ENCODE data around the gene CROCC2.

The CROCC2 gene

DNA sequence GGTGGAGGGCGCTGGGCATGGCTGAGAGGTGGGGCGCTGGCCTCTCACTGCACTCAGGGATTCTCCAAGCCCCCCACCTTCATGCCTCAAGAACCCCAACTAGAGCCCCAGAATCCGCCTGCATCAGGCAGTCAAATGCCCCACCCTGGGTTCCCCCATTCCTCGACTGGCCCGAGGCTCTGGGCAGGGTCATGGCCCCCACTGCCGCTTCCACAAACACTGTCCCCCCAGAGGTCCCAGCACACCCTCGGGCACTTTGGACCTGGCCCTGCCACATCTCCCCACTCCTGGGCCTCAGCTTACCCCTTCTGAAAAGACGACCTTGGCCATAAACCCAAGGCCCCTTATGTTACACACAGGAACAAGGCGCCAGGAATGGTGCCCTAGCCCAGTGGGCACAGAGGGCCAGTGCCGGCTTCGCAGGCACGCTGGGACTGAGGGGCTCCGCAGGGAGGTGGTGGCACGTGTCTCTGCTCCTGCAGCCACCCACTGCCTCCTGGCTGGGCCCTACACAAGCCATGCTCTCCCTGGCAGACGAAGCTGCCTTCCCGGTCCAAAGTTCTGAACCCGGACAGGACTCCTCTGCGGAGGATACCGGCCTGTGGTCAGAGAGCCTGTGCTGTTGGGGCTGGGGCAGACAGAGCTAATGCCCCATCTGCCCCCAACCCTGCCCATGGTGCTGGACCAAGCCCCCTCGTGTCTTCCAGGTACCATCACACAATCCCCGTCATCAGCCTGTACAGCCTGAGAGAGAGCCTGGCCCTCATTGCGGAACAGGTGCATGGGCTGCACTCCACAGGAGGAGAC, 30.7 kb upstream of the CROCC2 start:
- no peak for DNase-seq

DNA sequence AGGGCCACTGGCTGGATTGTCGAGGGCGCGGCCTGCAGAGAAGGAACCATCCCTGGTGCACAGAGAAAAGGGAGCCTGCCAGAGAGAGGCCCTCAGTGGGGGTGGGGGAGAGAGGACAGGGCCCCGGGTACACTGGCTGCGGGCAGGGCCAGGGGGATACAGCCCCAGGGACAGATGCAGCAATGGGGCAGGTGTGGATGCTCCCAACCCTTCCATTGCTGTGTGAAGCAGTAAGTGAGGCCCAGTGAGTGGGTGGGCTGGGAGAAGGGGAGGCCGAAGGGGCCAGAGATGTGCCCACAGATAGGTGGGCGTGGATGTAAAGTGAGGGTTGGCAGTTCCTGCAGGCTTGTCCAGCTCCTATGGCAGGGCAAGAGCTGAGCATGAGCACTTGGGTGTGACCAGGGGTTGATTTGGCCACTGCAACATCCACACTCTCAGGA, 30.1 kb upstream of the CROCC2 start:
- no peak for DNase-seq

DNA sequence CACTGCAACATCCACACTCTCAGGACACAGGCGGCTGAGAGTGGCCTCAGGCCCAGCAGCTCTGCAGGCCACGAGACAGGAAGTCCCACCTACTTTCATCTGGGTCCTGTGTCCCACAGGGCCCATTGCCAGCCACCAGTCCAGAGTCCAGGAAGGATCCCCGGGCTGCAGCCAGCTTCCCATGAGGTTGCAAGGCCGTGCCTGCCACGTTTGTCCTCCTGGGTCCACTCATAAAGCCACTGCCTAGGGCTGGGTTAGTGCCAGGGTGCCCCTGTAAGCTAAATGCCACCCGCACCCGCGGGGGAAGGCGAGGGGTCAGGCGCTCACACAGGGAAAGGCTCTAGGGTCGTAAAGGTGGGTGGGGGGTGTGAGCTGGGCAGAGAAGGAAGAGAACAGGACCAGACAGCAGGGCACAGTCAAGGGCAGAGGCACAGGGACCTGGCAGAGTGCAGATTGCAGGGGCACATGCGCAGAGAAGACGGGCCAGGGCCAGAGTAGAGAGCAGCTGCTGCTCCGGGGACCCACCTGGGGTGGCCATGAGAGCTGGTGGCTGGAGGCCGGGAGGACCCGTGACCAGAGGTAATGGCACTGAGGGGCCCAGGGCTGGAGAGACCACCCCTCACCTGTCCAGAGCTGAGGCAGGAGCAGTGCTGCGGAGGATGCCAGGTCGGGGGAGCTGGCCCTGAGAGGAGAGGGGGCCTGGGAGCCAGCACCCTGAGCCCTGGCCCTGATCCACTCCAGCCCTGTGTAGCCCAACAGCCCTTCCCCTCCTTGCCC, 29.5 kb upstream of the CROCC2 start:
- DNase-seq = no peak

DNA sequence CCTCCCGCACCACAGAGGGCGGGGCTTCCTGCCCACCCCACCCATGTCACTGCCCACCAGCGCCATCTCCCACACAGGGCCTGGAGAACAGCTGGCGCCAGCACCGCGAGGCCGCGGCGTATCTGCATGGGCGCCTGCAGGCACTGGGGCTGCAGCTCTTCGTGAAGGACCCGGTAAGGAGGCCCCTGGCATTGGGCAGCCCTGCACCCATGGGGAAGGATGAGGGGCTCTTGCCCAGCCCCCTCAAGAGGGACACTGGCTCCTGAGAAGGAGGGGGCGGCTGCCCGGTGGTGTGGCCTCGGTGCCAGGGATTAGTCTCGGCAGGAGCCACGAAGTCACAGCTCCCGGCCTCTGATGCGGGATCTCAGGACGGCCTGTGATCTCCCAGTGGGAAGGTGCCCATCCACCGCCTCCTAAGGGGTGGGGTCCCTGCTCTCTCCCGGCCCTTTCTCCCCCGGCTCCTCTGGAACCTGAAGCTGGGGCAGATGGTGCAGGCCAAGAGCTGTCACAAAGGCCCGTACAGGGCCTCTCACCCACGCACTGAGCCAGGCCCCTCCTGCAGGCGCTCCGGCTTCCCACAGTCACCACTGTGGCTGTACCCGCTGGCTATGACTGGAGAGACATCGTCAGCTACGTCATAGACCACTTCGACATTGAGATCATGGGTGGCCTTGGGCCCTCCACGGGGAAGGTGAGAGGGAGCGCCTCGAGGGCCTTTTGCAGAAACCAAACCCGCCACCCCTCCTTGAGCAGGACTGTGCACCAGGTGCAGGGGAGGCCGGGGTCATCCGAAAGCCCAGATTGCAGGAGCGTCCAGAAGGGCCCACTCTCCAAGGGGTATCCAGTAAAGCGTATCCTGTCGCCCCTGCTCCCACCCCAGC, 28.4 kb upstream of the CROCC2 start:
- no peak for DNase-seq

DNA sequence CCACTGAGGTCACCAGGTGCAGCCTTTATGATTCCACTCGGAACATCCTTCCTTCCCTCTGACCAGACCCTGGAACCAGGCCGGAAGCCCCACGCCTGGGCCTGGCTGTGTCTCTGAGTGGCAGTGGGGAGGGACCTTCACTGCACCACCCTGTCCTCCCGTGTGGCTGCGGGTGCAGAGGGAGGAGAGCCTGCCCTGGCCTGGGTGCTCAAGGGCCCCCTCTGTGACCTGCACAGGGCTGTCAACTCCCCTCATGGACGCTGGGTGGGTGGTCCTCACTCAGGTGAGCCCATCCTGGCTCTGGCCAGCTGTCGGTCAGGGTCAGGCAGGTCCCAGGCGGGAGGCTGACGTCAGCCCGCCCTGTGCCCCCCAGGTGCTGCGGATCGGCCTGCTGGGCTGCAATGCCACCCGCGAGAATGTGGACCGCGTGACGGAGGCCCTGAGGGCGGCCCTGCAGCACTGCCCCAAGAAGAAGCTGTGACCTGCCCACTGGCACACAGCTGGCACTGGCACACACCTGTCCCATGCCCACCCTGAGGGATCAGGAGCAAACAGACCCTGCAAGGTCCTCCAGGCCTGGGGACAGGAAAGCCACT, 27.7 kb upstream of the CROCC2 start:
- no peak for DNase-seq

DNA sequence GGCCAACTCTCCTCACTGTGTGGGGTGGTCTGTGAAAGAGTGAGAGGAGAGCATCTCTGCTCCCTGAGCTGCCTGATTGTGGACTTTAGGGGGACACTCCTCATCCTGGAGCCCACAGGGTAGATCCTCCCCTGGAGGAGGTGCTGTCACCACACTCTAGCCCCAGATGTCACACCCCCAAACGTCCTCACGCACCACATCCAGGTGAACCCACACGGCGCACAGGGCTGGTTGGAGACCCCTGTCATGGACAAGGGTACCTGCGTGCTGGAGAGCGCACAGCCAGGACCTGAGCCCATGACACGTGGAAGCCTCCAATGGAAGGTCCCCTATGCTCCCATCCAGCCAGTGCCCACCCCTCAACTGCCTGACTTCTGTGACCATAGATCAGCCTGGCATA, 27.0 kb upstream of the CROCC2 start:
- DNase-seq = no peak

DNA sequence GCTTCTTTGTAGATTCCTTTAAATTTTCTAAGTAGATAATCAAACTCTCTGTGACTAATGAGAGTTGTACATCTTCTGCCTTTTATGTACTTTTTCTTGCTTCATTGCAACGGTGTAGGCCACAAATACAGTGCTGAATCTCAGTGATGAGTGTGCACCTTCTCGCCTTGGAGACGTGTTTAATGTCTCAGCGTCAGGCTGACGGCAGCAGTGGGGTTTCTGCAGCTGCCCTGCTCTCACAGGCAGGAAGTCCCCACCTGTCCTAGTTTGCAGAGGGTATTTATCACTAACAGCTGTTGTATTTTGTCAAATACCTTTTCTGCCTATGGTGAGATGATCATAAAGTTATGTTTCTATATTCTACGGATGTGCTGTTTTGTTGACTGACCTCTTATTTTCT, 24.2 kb upstream of the CROCC2 start:
- no peak for DNase-seq

DNA sequence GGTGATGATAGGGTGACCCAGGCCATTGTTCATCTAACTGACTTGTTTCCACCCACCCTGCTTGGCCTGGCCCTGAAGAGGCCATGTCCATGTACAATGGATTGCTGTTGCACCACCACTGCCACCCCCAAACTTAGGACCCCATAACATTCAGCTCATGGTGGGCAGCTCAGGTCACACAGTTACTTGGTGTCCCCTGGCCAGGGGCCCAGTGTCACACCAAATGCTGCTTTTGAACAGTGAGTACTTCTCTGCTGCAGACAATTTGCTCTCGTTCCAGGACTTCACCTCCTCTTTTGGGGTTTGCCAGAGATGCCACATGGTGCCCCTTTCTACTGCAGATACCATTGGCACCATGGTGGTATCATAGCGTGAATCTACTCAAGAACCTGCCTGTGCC, 21.9 kb upstream of the CROCC2 start:
- no peak for DNase-seq

DNA sequence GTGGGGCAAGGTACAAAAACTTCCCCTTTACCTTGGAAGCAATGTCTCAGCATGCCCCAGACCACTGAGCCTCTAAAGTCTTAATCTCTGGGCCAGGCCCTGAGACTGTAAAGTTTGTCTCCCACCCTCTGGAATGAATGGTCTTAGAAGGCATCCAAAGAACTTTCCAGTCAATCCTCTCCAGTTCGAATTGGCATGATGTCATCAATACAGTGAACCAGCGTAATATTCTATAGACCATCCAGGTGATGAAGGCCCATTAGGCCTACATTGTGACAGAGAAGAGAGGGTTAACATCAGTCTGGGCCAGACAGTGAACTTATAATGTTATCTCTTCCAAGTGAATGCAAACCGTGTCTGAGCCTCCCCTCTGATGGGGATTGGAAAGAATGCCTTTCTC, 21.4 kb upstream of the CROCC2 start:
- no peak for DNase-seq

DNA sequence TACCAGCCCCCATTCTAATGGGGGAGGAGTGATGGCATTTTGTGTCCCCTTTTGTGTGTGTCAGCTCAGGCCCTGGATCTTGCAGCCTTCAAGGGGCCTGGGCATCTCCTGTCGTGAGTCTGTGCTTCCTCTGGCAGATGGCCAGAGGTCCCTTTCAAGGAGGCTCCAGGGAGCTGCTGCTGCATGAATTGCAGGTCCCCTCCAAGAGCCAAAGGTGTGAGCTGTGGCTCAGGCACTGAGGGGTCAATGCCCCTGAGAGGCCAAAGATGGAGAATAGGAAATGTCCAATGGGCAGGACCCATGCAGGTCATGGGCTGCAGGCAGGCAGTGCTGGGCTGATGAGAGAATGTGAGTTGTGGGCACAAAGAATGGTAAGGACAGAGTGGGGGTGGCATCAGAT, 20.6 kb upstream of the CROCC2 start:
- no peak for DNase-seq

DNA sequence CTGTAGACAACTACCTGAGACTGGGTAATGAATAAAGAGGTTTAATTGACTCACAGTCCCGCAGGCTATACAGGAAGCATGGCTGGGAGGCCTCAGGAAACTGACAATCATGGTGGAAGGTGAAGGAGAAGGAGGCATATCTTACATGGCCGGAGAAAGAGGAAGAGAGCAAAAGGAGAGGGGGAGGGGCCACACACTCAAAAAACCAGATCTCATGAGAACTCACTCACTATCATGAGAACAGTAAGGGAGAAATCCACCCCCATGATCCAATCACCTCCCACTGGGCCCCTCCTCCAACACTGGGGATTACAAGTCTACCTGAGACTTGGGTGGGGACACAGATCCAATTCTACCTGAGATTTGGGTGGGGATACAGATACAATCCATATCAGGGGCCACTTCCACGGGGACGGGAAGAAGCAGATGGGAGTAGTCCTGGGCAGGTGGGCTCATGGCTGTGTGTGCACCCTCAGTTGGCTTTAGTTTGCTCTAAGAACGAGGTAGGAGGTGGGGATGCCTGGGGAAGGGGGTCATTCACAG, 20.0 kb upstream of the CROCC2 start:
- DNase-seq = no peak

DNA sequence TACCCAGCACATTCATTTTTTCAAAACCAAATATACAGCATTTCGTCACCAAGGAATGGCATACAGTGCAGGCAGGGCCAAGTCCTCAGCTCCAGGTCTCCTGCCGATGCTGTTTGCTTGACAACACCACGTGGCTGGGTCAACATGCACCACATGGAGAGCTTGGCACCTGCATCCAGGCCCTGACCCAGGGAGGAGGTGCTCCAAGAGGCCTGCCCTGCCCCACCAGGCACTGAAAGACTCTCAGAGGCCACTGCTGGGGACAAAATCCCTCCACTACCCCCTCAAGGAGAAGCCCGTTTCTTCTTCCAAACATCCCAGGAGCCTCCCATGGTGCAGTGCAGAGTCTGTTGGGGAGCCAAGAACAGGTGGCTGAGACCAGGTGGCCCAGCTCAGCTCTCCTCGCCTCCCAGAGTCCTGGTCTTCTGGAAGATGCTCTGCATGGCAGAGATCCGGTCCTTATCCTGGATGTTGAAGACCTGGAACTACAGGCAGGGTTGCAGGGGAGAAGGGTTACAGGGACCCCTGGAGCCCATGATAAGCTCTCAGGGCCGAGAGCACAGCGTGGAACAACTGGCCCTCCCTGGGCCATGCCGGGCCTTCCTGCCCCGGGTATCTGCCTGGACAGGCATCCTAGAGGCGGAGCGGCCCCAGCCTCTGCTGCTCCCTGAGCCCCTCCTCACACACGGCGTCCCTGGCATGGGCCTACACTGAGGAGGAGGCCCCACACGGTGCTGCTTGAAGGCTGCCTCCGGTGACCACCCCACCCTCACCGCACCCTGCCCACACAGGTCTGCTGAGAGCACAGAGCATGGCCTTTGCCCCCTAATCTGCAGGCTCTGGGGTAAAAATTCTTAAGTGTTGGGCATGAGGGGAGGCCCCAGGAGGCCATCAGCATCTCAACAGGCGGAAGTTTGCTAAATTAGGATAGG, 19.2 kb upstream of the CROCC2 start:
- no peak for DNase-seq

DNA sequence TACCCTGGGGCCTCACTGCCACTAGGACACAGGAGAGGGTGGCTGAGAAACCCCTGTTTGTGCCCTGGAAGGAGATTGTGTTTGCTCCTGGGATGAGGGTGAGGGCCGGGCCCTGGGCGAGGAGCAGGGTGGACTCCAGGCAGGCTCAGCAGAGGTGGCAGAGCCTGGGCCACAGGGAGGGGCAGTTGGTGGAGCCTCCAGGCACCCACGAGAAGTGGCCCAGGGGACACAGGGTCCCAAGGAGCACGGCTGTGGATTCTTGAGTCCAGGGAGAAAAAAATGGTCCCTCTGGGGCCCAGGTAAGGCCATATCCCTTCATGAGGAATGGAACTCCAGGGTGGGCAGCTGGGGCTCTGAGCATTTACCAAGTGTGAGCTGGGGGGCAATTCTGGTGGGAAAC, 18.5 kb upstream of the CROCC2 start:
- no peak for DNase-seq

DNA sequence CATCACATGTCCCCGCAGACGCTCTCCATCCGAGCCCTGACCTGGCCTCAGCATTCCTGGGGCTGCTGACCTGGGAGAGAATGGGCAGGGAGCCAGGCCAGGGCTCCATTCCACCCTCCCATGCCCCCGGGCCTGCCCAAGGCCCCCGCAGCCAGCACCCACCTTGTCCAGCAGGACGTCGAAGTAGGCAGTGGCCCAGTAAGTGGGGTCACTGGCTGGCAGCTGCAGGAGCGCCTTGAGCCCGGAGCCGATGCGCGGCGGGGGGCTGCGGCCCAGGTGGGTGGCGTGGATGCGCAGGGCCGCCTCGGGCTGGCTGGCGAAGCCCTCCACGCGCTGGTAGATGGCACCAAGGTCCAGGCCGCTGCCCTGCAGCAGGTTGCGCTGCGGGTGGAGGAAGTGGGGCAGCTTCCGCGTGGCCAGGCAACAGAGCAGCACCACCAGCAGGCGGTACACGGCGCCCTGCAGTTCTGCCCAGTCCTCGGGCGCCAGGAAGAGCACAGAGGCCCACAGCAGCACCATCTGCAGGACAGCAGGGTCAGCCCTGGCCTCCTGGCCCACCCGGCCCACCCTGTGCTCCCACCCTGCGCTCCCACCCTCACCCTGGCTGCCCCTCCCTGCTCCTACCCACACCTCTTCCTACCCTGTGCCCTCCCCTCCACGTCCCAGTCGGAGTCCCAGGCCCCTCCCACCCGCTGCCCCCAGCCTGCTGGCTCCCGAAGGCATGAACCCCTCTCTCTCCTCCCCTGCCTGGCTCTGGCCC, 17.8 kb upstream of the CROCC2 start:
- no peak for DNase-seq

DNA sequence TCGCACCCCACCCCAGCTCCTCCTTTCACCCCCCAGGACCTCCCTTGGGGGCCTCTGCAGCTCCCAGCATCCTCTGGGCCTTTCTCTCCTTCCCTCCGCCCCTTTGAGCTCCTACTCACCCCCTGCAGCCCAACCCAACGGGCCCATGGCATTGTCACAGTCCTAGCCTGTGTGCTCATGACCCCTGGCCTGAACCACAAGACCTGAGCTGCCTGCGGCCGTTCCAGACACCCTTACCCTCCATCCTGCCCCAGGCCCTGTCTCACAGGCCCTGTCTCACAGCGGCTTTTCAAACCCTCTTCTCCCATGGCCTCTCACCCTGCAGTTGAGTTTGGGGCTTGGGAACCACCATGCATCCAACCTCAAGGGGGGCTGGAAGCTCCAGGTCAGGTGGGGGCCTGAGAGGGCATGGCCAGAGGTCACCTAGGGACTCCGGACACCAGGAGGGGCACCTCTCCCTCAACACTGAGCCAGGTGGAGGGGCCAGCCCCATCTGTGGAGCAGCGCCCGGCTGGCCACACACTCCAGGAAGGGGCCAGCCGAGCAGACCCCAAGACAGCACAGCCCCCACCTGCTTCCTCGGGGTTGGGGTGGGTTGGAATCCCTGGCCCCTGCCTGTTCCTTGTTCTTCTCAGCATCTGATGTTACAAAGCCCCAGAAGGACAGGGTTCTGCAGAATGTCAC, 17.1 kb upstream of the CROCC2 start:
- no peak for DNase-seq

DNA sequence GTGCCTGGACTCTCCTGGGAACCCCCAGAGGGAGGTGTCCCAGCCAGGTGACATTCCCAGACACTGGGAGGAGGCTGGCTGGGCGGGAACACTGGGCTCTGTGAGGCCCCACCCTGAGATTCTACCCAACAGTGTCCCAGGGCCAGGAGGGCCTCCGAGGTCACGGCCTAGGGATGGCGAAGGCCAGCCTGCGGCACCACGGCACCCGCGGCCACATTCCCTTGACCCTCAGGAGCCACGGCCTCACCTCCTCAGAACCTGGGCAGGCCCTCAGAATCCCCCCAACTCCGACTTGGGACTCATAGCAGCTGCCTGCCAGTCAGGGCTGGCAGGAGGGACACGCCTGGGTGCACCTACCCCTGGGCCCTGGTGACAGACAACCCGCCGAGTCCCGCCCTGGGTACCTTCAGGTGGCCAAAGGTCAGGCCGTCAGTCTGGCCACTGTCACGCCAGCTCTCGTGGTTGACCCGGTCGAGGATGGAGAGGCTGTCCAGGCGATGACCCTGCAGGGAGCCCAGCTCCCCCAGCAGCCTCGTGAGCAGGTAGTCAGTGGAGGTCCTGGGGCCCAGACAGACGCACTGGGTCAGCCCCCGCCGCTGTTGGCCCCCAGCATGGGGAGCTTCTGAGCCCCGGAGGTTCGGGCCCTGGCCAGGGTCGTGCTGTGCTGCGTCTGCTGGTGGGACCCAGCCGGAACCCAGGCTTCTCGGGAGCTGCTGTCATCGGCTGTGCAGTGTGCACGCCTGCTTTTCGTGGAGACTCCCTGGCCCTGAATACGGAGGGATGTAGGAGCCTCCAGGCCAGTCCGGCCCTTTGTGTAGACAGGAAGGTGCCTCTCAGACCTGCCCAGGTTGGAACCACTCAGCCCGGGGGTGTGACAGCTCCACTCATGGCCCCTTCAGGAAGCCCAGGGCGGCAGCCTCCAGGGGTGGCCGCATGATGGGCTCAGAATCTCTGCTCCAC, 16.3 kb upstream of the CROCC2 start:
- no peak for DNase-seq

DNA sequence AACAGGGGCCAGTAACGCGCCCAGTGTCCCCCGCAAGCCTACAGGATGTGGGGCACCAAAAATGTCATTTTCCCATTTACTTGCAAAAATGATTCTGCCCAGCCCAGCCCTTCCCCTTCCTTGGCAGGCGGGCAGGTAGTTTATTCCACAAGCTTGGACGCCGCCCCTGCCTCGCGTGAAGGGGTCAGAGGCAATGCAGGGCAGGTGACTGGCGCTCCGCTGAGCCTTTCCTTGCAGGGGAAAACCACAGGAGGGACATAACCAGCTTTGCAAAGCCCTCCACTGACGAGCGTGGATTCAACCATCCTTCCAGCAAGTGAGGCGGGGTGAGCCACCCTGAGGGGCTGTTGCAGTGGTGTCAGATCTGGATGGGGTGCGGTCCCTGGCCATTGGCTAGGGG, 15.4 kb upstream of the CROCC2 start:
- DNase-seq = no peak

DNA sequence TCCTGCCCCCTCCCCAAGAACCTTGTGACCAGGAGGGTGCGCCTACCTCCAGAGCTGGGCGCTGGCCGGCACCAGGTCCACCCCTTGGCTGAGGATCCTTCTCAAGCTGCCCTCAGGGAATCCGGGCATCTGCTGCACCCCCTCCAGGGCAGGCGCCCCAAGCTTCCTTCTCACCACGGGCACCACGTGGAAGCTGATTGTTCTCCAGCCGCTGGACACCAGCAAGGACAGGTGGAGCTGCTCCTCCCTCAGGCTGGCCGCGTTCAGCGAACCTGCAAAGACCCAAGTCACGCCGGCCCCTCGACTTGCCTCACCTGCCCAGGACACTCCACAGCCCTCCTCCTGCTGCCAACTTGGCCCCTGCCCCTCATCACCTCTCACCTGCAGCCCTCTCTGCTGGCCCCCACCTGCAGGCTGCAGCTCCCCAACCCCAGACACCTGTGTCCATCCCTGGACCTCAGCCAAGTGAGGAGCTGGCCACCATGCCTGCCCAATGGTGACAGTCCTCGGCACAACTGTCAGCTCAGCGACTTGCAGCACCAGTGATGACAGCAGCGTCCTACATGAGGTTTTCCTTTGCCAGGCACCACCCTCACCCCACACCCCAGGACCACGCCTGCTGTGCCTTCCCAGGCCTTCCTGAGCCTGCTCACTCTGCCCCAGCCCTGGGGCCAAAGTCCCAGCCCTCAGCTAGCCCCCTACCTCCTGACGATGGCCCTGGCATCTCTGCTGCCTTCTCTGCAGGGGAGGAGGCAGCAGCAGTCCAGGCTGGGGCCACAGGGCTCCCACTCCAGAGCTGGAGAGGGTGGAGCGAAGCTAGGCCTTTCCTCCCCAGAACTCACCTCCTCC, 14.4 kb upstream of the CROCC2 start:
- DNase-seq = no peak
